Mesenchymal stem cell (in vitro differentiated cells and primary cell): ENCODE results near the gene SRSF6.

ENCODE experiments used
- DNase-seq: peaks from one replicate; pipeline ENCODE4 v3.0.0-alpha.2; 2013
- H2AFZ ChIP-seq: one replicate; pipeline ENCODE4 v1.6.1; 2013; ENCODE audit warnings: low read depth, mild to moderate bottlenecking, control low read depth, inconsistent platforms, low read length, moderate library complexity
- H2AK5ac ChIP-seq: 2 replicates; pipeline ENCODE4 v1.6.1; 2013; ENCODE audit warnings: low read length, moderate library complexity, mild to moderate bottlenecking, inconsistent platforms; ENCODE audit not compliant: severe bottlenecking
- H2BK120ac ChIP-seq: one replicate; pipeline ENCODE4 v1.6.1; 2013; ENCODE audit warnings: low read depth, mild to moderate bottlenecking, inconsistent platforms, low read length, moderate library complexity
- H2BK12ac ChIP-seq, 2 experiments: one replicate each; pipeline ENCODE4 v1.6.1; 2013; ENCODE audit warnings: inconsistent platforms in 2 of 2, low read length in 2 of 2, mild to moderate bottlenecking in 2 of 2, moderate library complexity in 2 of 2, control low read depth in 1 of 2
- H2BK15ac ChIP-seq: one replicate; pipeline ENCODE4 v1.6.1; 2013; ENCODE audit warnings: mild to moderate bottlenecking, low read depth, inconsistent platforms; ENCODE audit not compliant: poor library complexity, severe bottlenecking
- H2BK5ac ChIP-seq: 2 replicates; pipeline ENCODE4 v1.6.1; 2013; ENCODE audit warnings: low read depth, mild to moderate bottlenecking, low read length, control low read depth, inconsistent platforms; ENCODE audit not compliant: poor library complexity, severe bottlenecking
- H3K14ac ChIP-seq, 2 experiments: one replicate each; pipeline ENCODE4 v1.6.1; 2013; ENCODE audit warnings: inconsistent platforms in 2 of 2, low read length in 2 of 2, control low read depth in 1 of 2, mild to moderate bottlenecking in 1 of 2, moderate library complexity in 1 of 2
- H3K18ac ChIP-seq, 2 experiments: one replicate each; pipeline ENCODE4 v1.6.1; 2013; ENCODE audit warnings: inconsistent platforms in 2 of 2, low read length in 2 of 2, control low read depth in 1 of 2, low read depth in 1 of 2, mild to moderate bottlenecking in 1 of 2
- H3K23ac ChIP-seq, 2 experiments: one replicate each; pipeline ENCODE4 v1.6.1; 2013; ENCODE audit warnings: inconsistent platforms in 2 of 2, low read length in 2 of 2, mild to moderate bottlenecking in 2 of 2, moderate library complexity in 2 of 2, control low read depth in 1 of 2
- H3K27ac ChIP-seq: 2 replicates; pipeline ENCODE4 v1.5.1; 2013; ENCODE audit warnings: mild to moderate bottlenecking, moderate library complexity, low read length, control low read depth, inconsistent platforms; ENCODE audit not compliant: poor library complexity, severe bottlenecking
- H3K27me3 ChIP-seq, 2 experiments: 2 replicates each; pipeline versions ENCODE4 v1.6.1 to v1.7.0; 2013; ENCODE audit warnings: low read length in 2 of 2, mild to moderate bottlenecking in 2 of 2, moderate library complexity in 2 of 2, control low read depth in 1 of 2, inconsistent platforms in 1 of 2; ENCODE audit not compliant: control insufficient read depth in 1 of 2, insufficient read depth in 1 of 2
- H3K36me3 ChIP-seq, 2 experiments: 2 replicates each; pipeline versions ENCODE4 v1.6.1 to v1.7.0; 2013; ENCODE audit warnings: low read length in 2 of 2, control low read depth in 1 of 2, inconsistent platforms in 1 of 2, low read depth in 1 of 2, mild to moderate bottlenecking in 1 of 2; ENCODE audit not compliant: insufficient read depth in 2 of 2, control insufficient read depth in 1 of 2
- H3K4ac ChIP-seq, 2 experiments: one replicate each; pipeline ENCODE4 v1.6.1; 2013; ENCODE audit warnings: inconsistent platforms in 2 of 2, low read length in 2 of 2, mild to moderate bottlenecking in 2 of 2, moderate library complexity in 2 of 2, control low read depth in 1 of 2, low read depth in 1 of 2
- H3K4me1 ChIP-seq: 2 replicates; pipeline ENCODE4 v1.6.1; 2013; ENCODE audit warnings: low read depth, low read length, control low read depth; ENCODE audit not compliant: control insufficient read depth, insufficient read depth
- H3K4me2 ChIP-seq: 2 replicates; pipeline ENCODE4 v1.6.1; 2013; ENCODE audit warnings: low read length, mild to moderate bottlenecking, inconsistent platforms; ENCODE audit not compliant: poor library complexity, severe bottlenecking
- H3K4me3 ChIP-seq, 2 experiments: 2 replicates each; pipeline versions ENCODE4 v1.5.1 to v1.7.0; 2013; ENCODE audit warnings: low read length in 2 of 2, mild to moderate bottlenecking in 2 of 2, control low read depth in 1 of 2, low read depth in 1 of 2; ENCODE audit not compliant: insufficient read depth in 1 of 2
- H3K79me1 ChIP-seq: replicated peaks from 2 replicates; pipeline ENCODE4 v1.6.1; 2013; ENCODE audit warnings: mild to moderate bottlenecking, control low read depth, low read length, inconsistent platforms; ENCODE audit not compliant: poor library complexity, severe bottlenecking
- H3K9ac ChIP-seq: 2 replicates; pipeline ENCODE4 v1.7.0; 2013; ENCODE audit warnings: mild to moderate bottlenecking, low read length, moderate library complexity
- H3K9me3 ChIP-seq: 2 replicates; pipeline ENCODE4 v1.7.0; 2013; ENCODE audit warnings: mild to moderate bottlenecking, low read length; ENCODE audit not compliant: control insufficient read depth
- H4K8ac ChIP-seq: one replicate; pipeline ENCODE4 v1.6.1; 2013; ENCODE audit warnings: inconsistent platforms, mild to moderate bottlenecking, low read length, moderate library complexity
- H4K91ac ChIP-seq: one replicate; pipeline ENCODE4 v1.6.1; 2013; ENCODE audit warnings: mild to moderate bottlenecking, low read length, inconsistent platforms
- WGBS: methylation state at CpG from one replicate; pipeline ENCODE4 v1.1.7; 2013; ENCODE audit warnings: mixed read lengths; 5-methylcytosine and 5-hydroxymethylcytosine counted together

The SRSF6 gene

GRCh38 chr20:43433250-43433854 lies 24.3 kb upstream of the SRSF6 start:
- no peak overlapping the region for H4K8ac ChIP-seq
- no peak overlapping the region for H2BK12ac ChIP-seq
- DNase-seq = no peak
- no peak overlapping the region for H2BK15ac ChIP-seq
- no peak overlapping the region for H3K4me3 ChIP-seq
- H3K27ac ChIP-seq = no peak overlapping the region
- H3K9me3 ChIP-seq = no peaks in the 10 kb centered on the region
- no peak overlapping the region for H4K91ac ChIP-seq
- H2BK120ac ChIP-seq = no peak overlapping the region
- no peak overlapping the region for H2AFZ ChIP-seq
- no peak overlapping the region for H3K4ac ChIP-seq
- WGBS = 72% methylated on average over 4 of the region's 4 CpGs
- no peak overlapping the region for H3K18ac ChIP-seq
- H3K36me3 ChIP-seq = no peaks in the 10 kb centered on the region
- H3K27me3 ChIP-seq = peaks cover 11 to 37% of the 10 kb centered on the region in 2 experiments
- H3K9ac ChIP-seq = no peak overlapping the region
- H3K79me1 ChIP-seq = no peaks in the 10 kb centered on the region
- H3K4me2 ChIP-seq = no peak overlapping the region
- H2AK5ac ChIP-seq = no peak overlapping the region
- H2BK5ac ChIP-seq = no peak overlapping the region
- H3K23ac ChIP-seq = no peak overlapping the region
- no peaks in the 10 kb centered on the region for H3K4me1 ChIP-seq
- H3K14ac ChIP-seq = no peak overlapping the region

GRCh38 chr20:43434565-43434964 lies 23.1 kb upstream of the SRSF6 start:
- Histone ChIP-seq H2BK15ac (no peak overlapping the region), H3K4me1 (no peaks in the 10 kb centered on the region), H3K18ac (no peak overlapping the region), H4K8ac (no peak overlapping the region), H2BK12ac (no peak overlapping the region), H3K4me3 (no peak overlapping the region), H3K14ac (no peak overlapping the region), H2AFZ (no peak overlapping the region), H3K27me3 (peaks cover 16 to 37% of the 10 kb centered on the region in 2 experiments), H4K91ac (no peak overlapping the region), H3K79me1 (no peaks in the 10 kb centered on the region), H3K9me3 (no peaks in the 10 kb centered on the region), H2AK5ac (no peak overlapping the region), H3K36me3 (no peaks in the 10 kb centered on the region), H3K9ac (no peak overlapping the region), H2BK120ac (no peak overlapping the region), H2BK5ac (no peak overlapping the region), H3K27ac (no peak overlapping the region), H3K4ac (no peak overlapping the region), H3K4me2 (no peak overlapping the region), H3K23ac (no peak overlapping the region)
- DNase-seq = no peak
- 85% methylated on average over 6 of the region's 6 CpGs for WGBS

GRCh38 chr20:43438578-43439316 lies 18.9 kb upstream of the SRSF6 start:
- no peak overlapping the region for H3K9ac ChIP-seq
- H3K27me3 ChIP-seq = peaks cover 14 to 45% of the 10 kb centered on the region in 2 experiments
- no peak overlapping the region for H2BK120ac ChIP-seq
- no peak overlapping the region for H4K91ac ChIP-seq
- no peak overlapping the region for H3K27ac ChIP-seq
- no peak overlapping the region for H3K4ac ChIP-seq
- no peak overlapping the region for H3K4me3 ChIP-seq
- H3K23ac ChIP-seq = no peak overlapping the region
- H3K79me1 ChIP-seq = no peaks in the 10 kb centered on the region
- no peaks in the 10 kb centered on the region for H3K36me3 ChIP-seq
- no peaks in the 10 kb centered on the region for H3K4me1 ChIP-seq
- no peak overlapping the region for H2BK15ac ChIP-seq
- H3K14ac ChIP-seq = no peak overlapping the region
- H2AK5ac ChIP-seq = no peak overlapping the region
- no peaks in the 10 kb centered on the region for H3K9me3 ChIP-seq
- H2BK5ac ChIP-seq = no peak overlapping the region
- H4K8ac ChIP-seq = no peak overlapping the region
- H2BK12ac ChIP-seq = no peak overlapping the region
- H2AFZ ChIP-seq = no peak overlapping the region
- H3K4me2 ChIP-seq = no peak overlapping the region
- no peak for DNase-seq
- H3K18ac ChIP-seq = no peak overlapping the region
- WGBS = 72% methylated on average over 7 of the region's 7 CpGs

DNA sequence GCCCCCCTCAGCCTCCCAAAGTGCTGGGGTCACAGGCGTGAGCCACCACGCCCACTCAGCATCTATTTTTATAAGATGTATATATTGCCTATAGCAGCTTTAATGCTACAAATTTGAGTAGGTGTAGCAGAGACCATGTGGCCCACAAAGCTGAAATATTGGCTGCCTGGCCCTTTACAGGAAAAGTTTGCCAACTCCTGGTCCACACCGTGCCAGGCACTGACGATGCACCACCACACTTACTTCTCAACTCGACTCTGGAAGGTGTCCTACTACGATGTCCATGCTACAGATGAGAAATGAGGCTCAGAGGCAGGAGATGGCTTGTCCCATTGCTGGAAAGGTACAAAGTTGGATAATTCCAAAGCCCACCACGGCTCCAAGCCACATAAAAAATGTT lies 17.2 kb upstream of the SRSF6 start:
- no peaks in the 10 kb centered on the region for H3K36me3 ChIP-seq
- no peak for DNase-seq
- no peak overlapping the region for H3K23ac ChIP-seq
- no peak overlapping the region for H2BK15ac ChIP-seq
- H3K9ac ChIP-seq = no peak overlapping the region
- H3K79me1 ChIP-seq = no peaks in the 10 kb centered on the region
- H4K91ac ChIP-seq = no peak overlapping the region
- no peaks in the 10 kb centered on the region for H3K9me3 ChIP-seq
- WGBS = 83% methylated on average over 5 of the region's 7 CpGs
- H2AK5ac ChIP-seq = no peak overlapping the region
- H4K8ac ChIP-seq = no peak overlapping the region
- H3K4me3 ChIP-seq = no peak overlapping the region
- no peak overlapping the region for H2BK5ac ChIP-seq
- H3K4me2 ChIP-seq = no peak overlapping the region
- H2BK12ac ChIP-seq = no peak overlapping the region
- H3K18ac ChIP-seq = no peak overlapping the region
- H3K4ac ChIP-seq = no peak overlapping the region
- H3K14ac ChIP-seq = no peak overlapping the region
- no peak overlapping the region for H2BK120ac ChIP-seq
- H2AFZ ChIP-seq = no peak overlapping the region
- H3K27me3 ChIP-seq = peaks cover 14 to 50% of the 10 kb centered on the region in 2 experiments
- H3K4me1 ChIP-seq = no peaks in the 10 kb centered on the region
- no peak overlapping the region for H3K27ac ChIP-seq
